Stimulated activated CD8-positive, alpha-beta memory T cell treated with anti-CD3 and anti-CD28 coated beads, Interleukin-7, amount 100 ng/mL, for 4 hours (primary cell): Measurements from ENCODE around the gene EFCAB11.
"Not testable (repeated sequence)": the region's sequence is repeated elsewhere in the genome, so short reads cannot be mapped to it uniquely, and the experiment has no call there.

Experiments used
- DNase-seq, 2 donors: peaks; one replicate each; pipeline ENCODE4 v3.0.0-alpha.2; 2020; ENCODE audit warnings: low read depth in 2 of 2

The EFCAB11 gene

DNA sequence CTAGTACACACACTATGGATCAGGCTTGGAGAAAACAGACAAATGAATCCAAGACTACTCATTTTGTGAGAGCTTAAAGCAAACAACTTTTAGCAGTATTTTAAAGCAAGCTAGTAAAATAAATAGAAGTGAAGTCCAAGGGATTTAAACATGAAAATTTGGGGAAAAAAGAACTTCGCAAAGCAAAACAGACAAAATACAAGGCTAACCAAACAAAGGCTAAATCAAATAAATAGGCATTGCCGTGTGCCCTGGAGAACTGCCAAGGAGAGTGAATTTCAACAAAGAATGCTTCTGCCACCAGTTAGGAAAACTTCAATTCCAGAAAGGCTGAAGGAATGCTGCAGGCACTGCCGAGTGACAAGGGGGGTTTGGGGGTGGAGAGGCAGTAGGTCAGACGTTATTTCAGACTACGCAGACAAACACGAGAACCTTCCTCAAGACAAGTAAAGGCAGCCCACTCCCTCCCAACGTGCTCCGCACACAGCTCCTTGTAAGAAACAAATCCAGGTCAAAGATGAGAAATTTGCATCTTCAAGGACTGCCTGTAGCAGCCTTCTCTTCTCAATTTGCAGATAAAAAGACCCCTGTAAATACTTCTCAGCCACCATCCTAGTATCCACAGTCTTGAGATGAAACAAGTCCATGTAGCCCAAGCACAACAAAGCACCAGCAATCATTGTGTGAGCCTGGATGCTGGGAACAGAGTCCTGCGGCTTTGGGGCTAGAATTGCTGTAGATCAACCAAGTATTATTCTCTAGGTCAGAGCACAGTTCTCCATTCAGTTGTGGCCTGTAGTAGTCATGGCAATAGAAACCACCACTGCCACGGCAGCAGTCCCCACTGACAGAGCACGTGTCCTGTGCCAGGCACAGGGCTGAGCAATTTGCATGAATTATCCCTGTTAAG is 43.3 kb downstream of the EFCAB11 start:
- DNase-seq = no peak

DNA sequence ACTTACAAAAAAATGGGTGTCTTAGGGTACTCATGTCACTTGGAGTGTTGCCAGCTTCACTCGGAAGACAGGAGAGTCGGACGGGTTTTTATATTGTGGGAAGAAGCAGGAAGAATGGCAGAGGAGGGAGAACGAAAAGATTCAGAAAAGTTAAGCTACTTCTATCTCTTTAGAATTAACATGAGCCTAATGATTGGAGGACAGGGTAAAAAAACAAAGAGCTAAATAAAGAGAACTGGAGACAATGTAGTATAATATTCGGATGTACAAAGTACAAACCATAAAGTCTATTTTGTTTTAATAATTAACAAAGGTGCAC is 43.9 kb downstream of the EFCAB11 start:
- DNase-seq = no peak

- no peak for DNase-seq
Measured at GRCh38 chr14:89909586-89909985, 44.9 kb downstream of the EFCAB11 start.

DNA sequence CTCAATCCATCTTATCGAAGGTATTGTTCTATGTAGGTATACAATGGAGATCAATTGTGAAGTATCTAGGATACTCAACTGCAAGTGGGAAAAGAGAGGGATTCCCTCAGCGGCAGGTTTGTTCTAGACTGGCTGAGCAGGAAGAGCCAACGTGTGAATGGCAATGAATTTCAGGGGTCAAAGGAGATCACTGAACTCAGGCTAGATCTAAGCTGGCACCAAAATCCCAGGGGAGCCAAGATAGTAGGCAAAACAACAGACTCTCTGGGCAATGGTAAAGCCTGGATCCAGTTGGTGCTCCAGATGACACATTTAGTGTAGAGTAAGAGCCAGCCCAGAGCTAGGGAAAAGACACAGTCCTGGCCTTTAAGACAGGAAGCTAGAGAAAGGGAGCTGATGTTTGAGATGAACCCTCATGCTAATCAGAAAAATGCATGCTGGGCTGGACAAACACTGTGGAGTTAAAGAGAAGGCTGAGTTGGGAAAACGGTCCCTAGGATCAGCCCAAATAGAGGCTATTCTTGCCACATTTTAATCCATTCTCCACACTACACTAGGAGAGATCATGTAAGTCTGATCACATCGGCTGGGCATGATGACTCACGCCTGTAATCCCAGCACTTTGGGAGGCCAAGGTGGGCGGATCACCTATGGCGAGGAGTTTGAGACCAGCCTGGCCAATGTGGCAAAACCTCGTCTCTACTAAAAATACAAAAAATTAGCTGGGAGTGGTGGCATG is 45.6 kb downstream of the EFCAB11 start:
- DNase-seq = no peak

GRCh38 chr14:89907655-89908054 is 46.9 kb downstream of the EFCAB11 start:
- DNase-seq = no peak

GRCh38 chr14:89906000-89906399 is 48.5 kb downstream of the EFCAB11 start:
- no peak for DNase-seq

DNA sequence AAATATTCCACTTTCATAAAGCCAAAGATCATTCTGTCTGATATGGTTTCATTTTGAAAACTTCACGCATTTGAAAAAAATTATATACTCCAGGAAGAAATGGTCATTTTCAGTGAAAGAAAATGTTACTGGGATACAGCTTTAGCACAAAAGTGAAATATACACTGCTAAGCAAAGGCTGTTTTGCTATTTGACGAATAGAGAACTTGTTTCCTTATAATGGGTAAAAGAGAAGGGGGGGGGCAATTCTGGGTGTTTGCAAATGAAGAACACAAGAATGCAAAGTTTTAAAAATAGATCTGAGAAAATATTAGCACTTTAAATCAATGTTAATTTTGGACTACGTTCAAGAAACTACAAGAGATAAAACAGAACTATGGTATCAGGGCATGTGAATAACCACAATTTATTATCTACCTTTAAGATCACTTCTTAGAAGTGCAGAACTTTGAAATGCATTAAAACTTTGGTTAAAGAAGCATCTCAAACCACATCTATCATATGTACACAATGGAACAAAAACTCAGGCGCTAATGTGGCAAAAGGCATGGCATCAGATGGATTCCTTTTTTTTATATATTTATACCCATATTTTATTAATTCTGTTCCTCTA is 51.1 kb downstream of the EFCAB11 start:
- DNase-seq = no peak

DNA sequence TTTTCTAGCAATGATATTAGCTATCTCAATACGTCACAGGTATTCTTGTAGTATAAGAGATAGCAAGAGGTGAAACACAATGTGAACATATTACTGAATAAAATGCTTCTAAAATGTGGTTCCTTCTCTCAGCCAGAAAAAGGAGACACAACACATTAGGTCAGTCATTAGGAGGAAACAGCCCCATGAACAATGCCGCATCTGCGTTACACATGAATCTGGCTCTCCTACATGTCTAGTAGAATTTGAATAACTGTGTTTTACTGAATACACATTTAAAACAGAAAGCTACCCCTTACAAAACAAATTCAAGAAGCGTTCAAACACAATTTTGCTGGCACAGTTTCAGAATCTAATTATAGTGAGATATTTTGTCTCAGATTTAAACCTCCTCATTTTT is 51.6 kb downstream of the EFCAB11 start:
- no peak for DNase-seq

- DNase-seq = no peak
Measured at GRCh38 chr14:89900802-89901201, 53.7 kb downstream of the EFCAB11 start.

GRCh38 chr14:89899917-89900663 is 54.4 kb downstream of the EFCAB11 start:
- no peak for DNase-seq

- no peak for DNase-seq
Measured at GRCh38 chr14:89899291-89899690, 55.2 kb downstream of the EFCAB11 start.

- DNase-seq = not testable (repeated sequence)
Measured at GRCh38 chr14:89893388-89893787, 61.1 kb downstream of the EFCAB11 start.

- DNase-seq = no peak
Measured at GRCh38 chr14:89892953-89893352, 61.6 kb downstream of the EFCAB11 start.

- DNase-seq = not testable (repeated sequence)
Measured at GRCh38 chr14:89891721-89892120, 62.8 kb downstream of the EFCAB11 start.

DNA sequence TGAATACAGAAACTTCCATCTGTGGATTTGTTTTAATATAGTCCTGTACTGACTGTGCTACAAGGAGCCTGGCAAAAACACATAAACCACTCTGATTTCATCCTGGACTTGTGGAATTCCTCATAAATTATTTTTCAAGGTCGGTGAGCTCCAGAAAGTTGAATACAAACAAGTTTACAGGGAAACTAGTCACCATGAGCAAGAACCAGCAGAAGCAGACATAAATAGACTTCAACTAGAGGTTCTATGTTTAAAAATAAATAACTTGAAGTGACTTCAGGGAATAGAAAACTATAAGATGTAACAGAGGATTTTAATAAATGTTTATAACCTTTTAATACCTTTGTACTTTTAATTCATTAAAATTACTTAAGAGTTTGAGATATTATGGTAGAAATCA is 63.5 kb downstream of the EFCAB11 start:
- DNase-seq = no peak

GRCh38 chr14:89890589-89890988 is 63.9 kb downstream of the EFCAB11 start:
- DNase-seq = no peak

DNA sequence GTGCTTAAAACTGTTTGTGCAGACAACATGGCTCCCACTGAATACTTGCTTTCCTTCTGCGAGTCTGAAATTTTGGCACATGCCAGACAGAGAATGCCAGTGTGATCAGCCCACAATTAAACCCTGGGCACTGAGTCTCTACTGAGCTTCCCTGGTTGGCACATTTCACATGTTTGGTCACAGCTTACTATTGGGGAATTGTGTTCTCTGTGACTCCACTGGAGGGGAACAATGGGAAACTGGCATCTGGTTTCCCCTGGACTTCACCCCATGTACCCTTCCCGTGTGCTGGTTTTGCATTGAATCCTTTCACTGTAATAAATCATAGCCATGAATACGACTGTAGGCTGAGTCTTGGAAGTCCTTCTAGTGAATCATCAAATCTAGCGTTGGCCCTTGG is 64.9 kb downstream of the EFCAB11 start:
- no peak for DNase-seq

- no peak for DNase-seq
Measured at GRCh38 chr14:89884761-89885160, 69.8 kb downstream of the EFCAB11 start.

- DNase-seq = no peak
Measured at GRCh38 chr14:89881839-89882238, 72.7 kb downstream of the EFCAB11 start.

GRCh38 chr14:89874091-89874490 is 80.4 kb downstream of the EFCAB11 start:
- DNase-seq = not testable (repeated sequence)

DNA sequence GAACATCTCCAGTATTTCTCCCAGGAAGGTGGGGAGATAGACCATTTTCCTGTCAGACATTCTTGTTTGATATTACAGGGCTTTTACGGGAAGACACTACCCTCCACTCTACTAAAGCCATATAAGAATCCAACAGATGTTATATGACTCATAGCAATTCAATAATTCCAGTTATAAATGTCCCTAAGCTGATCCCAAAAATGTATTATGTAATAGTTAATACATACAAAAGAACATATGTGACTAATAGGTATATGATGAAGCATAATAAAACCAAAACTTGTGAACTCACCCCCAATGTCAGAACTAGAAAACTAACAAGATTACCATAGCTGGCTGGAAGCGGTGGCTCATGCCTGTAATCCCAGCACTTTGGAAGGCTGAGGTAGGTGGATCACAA is 84.2 kb downstream of the EFCAB11 start:
- no peak for DNase-seq

DNA sequence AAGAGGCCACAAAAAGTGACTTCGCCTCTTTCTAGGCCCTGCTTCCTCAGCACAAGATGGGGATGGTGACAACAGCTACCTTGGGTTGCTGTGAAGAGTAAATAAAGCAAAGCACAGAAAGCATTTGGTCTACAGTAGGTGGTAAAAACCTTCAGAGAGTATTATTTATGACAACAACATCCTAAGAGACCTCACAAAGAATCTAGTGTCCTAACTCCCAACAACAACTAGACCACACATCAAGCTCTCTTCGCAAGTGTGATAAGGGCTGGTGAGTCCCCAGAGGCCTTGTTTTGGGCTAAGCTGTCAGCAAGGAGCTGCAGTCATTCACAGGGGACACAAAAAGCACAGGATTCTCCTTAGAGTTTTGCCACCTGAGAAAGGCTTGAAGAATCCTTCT is 84.9 kb downstream of the EFCAB11 start:
- DNase-seq = no peak
